Measurements from ENCODE around the gene YPEL5. TPM values are rescaled to one million over a fixed set of nuclear protein-coding genes. Genes with fewer than 3 reads are reported as not detected.

YPEL5 gene
- total and polyA plus RNA-seq, 2 experiments from 2014 or later: 94.4 to 98.3 TPM

DNA sequence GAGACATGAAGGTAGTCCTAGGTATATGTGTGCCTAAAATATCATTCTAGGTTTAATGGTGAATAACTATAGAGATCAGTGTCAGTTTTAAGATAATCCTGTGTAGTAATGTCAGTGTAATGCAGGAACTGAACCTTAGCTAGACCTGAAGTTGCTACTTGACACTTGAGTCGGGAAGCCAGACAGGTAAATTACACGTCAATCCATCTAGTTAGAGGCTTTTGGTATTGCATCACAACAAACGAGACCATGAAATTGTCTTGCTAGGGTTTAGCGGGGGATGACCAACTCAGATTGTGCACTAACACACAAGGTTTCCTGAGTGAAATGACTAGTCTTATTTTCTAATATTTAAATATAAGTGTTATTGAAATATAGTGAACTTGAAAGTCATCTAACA lies 2.0 kb downstream of the YPEL5 start:
- H3K9me2 ChIP-seq (replicated peaks; ENCODE audit: insufficient read depth): no peaks in the 10 kb centered on the region
- H3K79me2 ChIP-seq: peaks cover 58% of the 10 kb centered on the region
- no peak for TF ChIP-seq EZH2phosphoT487 (IDR thresholded peaks at IDR 0.05; ENCODE audit: low read depth, severe bottlenecking, unreplicated experiment)
- TF ChIP-seq, protein P1, sequence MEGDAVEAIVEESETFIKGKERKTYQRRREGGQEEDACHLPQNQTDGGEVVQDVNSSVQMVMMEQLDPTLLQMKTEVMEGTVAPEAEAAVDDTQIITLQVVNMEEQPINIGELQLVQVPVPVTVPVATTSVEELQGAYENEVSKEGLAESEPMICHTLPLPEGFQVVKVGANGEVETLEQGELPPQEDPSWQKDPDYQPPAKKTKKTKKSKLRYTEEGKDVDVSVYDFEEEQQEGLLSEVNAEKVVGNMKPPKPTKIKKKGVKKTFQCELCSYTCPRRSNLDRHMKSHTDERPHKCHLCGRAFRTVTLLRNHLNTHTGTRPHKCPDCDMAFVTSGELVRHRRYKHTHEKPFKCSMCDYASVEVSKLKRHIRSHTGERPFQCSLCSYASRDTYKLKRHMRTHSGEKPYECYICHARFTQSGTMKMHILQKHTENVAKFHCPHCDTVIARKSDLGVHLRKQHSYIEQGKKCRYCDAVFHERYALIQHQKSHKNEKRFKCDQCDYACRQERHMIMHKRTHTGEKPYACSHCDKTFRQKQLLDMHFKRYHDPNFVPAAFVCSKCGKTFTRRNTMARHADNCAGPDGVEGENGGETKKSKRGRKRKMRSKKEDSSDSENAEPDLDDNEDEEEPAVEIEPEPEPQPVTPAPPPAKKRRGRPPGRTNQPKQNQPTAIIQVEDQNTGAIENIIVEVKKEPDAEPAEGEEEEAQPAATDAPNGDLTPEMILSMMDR (IDR thresholded peaks at IDR 0.05; ENCODE audit: poor library complexity): no peak
- no peak for TF ChIP-seq EZH2 (IDR thresholded peaks at IDR 0.05; ENCODE audit: borderline replicate concordance)
- no peak overlapping the region for H2AFZ ChIP-seq
- H3K27me3 ChIP-seq: no peaks in the 10 kb centered on the region
- peak overlapping the region; percentile 83 for H3K4me2 ChIP-seq
- peaks cover 56% of the 10 kb centered on the region for H4K20me1 ChIP-seq (ENCODE audit: insufficient read depth, poor library complexity, severe bottlenecking)
- H3K36me3 ChIP-seq (replicated peaks; ENCODE audit: insufficient read depth, low read depth): no peaks in the 10 kb centered on the region
- no peaks in the 10 kb centered on the region for H3K9me3 ChIP-seq (ENCODE audit: low read depth)
- 46% methylated on average over 4 of the region's 4 CpGs for WGBS (ENCODE audit: low lambda C conversion rate, missing lambda C conversion rate)
- peak overlapping the region; percentile 99 for H3K27ac ChIP-seq
- peaks cover 34% of the 10 kb centered on the region for H3K4me1 ChIP-seq (ENCODE audit: insufficient read depth)
- H3K4me3 ChIP-seq: no peak overlapping the region
- no peak for DNase-seq (ENCODE audit: low spot score)

DNA sequence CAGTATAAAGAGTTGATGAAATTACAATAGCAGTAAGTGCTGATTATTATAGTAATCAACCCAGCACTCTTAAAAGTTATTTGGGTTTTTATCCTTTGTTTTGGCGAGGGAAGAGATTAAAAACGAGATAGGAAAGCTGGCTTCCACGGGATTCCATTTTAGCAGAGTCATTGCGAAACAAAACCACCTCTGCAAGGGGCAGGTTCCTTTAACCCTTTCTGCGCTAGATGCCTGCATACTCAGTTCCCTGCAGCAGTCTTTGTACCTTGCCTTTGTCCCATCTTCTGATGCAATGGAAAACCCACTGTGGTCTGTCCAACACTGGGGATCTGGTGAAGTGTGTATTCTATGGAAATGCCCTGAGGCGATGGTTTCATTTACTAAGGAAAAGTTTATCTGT lies 2.7 kb downstream of the YPEL5 start:
- 21% methylated on average over 6 of the region's 6 CpGs for WGBS (ENCODE audit: low lambda C conversion rate, missing lambda C conversion rate)
- no peak overlapping the region for H3K4me3 ChIP-seq
- H3K36me3 ChIP-seq (replicated peaks; ENCODE audit: insufficient read depth, low read depth): no peaks in the 10 kb centered on the region
- H3K27ac ChIP-seq: no peak overlapping the region
- H3K27me3 ChIP-seq: no peaks in the 10 kb centered on the region
- no peak for TF ChIP-seq EZH2phosphoT487 (IDR thresholded peaks at IDR 0.05; ENCODE audit: low read depth, severe bottlenecking, unreplicated experiment)
- TF ChIP-seq, protein P1 (IDR thresholded peaks at IDR 0.05; ENCODE audit: poor library complexity): no peak
- no peak for TF ChIP-seq EZH2 (IDR thresholded peaks at IDR 0.05; ENCODE audit: borderline replicate concordance)
- no peaks in the 10 kb centered on the region for H3K9me3 ChIP-seq (ENCODE audit: low read depth)
- H2AFZ ChIP-seq: no peak overlapping the region
- H3K4me1 ChIP-seq (ENCODE audit: insufficient read depth): peaks cover 34% of the 10 kb centered on the region
- H3K9me2 ChIP-seq (replicated peaks; ENCODE audit: insufficient read depth): no peaks in the 10 kb centered on the region
- H4K20me1 ChIP-seq (ENCODE audit: insufficient read depth, poor library complexity, severe bottlenecking): peaks cover 60% of the 10 kb centered on the region
- H3K79me2 ChIP-seq: peaks cover 65% of the 10 kb centered on the region
- peak overlapping the region; percentile 83 for H3K4me2 ChIP-seq
- DNase-seq (ENCODE audit: low spot score): peak; percentile 37

DNA sequence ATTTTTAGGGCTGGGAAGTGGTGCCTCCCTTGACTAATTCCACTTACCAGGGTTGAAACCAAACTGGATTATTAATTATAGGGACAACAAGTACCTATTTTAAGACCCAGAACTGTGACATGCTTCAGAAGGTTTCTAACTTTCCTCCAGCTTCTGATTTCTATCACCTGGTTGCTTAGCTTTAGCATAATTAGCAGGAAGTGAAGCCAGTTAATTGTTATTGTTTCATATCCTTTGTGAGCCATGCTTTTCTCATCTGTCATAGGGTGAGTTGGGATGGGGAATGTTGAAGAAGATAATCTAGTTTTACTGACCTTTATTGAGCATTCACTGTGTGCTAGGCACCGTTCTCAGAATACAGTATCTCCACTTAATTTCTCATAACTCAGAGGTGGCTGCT lies 3.2 kb downstream of the YPEL5 start:
- DNase-seq (ENCODE audit: low spot score): no peak
- WGBS (ENCODE audit: low lambda C conversion rate, missing lambda C conversion rate): 57% methylated on average over 1 of the region's 1 CpG
- Histone ChIP-seq H4K20me1 (ENCODE audit: insufficient read depth, poor library complexity, severe bottlenecking) (peaks cover 64% of the 10 kb centered on the region), H3K9me3 (ENCODE audit: low read depth) (no peaks in the 10 kb centered on the region), H3K4me3 (no peak overlapping the region), H2AFZ (no peak overlapping the region), H3K4me2 (peak overlapping the region; percentile 83), H3K79me2 (peaks cover 70% of the 10 kb centered on the region), H3K9me2 (replicated peaks; ENCODE audit: insufficient read depth) (no peaks in the 10 kb centered on the region), H3K36me3 (replicated peaks; ENCODE audit: insufficient read depth, low read depth) (no peaks in the 10 kb centered on the region), H3K4me1 (ENCODE audit: insufficient read depth) (peaks cover 34% of the 10 kb centered on the region), H3K27me3 (no peaks in the 10 kb centered on the region), H3K27ac (no peak overlapping the region)
- no peak for TF ChIP-seq EZH2 (IDR thresholded peaks at IDR 0.05; ENCODE audit: borderline replicate concordance)
- TF ChIP-seq, protein P1 (IDR thresholded peaks at IDR 0.05; ENCODE audit: poor library complexity): no peak
- TF ChIP-seq EZH2phosphoT487 (IDR thresholded peaks at IDR 0.05; ENCODE audit: low read depth, severe bottlenecking, unreplicated experiment): no peak

DNA sequence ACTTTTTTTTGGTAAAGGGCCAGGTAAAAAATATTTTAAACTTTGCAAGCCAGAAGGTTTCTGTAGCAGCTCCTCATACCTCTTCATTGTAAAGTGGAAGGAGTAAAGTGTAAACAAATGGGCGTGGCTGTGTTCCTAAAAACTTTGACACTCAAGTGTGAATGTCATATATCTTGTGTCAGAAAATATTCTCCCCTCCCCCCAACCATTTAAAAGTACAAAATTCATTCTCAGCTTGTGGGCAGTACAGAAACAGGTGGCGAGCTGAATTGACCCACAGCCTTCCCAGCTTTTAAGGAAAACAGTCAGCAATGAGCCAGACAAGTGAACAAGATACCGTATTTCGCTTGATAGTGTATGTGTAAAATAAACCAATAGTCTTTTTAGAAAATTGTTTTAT lies 4.0 kb downstream of the YPEL5 start:
- H3K36me3 ChIP-seq (replicated peaks; ENCODE audit: insufficient read depth, low read depth): no peaks in the 10 kb centered on the region
- no peak overlapping the region for H2AFZ ChIP-seq
- H3K4me2 ChIP-seq: peak overlapping the region; percentile 83
- WGBS (ENCODE audit: low lambda C conversion rate, missing lambda C conversion rate): 77% methylated on average over 4 of the region's 4 CpGs
- peaks cover 73% of the 10 kb centered on the region for H3K79me2 ChIP-seq
- DNase-seq (ENCODE audit: low spot score): no peak
- TF ChIP-seq EZH2phosphoT487 (IDR thresholded peaks at IDR 0.05; ENCODE audit: low read depth, severe bottlenecking, unreplicated experiment) (no peak), EZH2 (IDR thresholded peaks at IDR 0.05; ENCODE audit: borderline replicate concordance) (no peak)
- TF ChIP-seq, protein P1 (IDR thresholded peaks at IDR 0.05; ENCODE audit: poor library complexity): no peak
- no peaks in the 10 kb centered on the region for H3K9me2 ChIP-seq (replicated peaks; ENCODE audit: insufficient read depth)
- no peak overlapping the region for H3K27ac ChIP-seq
- H4K20me1 ChIP-seq (ENCODE audit: insufficient read depth, poor library complexity, severe bottlenecking): peaks cover 72% of the 10 kb centered on the region
- H3K4me3 ChIP-seq: no peak overlapping the region
- H3K9me3 ChIP-seq (ENCODE audit: low read depth): no peaks in the 10 kb centered on the region
- H3K4me1 ChIP-seq (ENCODE audit: insufficient read depth): peaks cover 39% of the 10 kb centered on the region
- H3K27me3 ChIP-seq: no peaks in the 10 kb centered on the region

All from hepatocyte (in vitro differentiated cells).